ENCODE results near the gene RSPH3. TPM values are rescaled to one million over a fixed set of nuclear protein-coding genes. Genes with fewer than 3 reads are reported as not detected.
"Not testable (repeated sequence)": the region's sequence is repeated elsewhere in the genome, so short reads cannot be mapped to it uniquely, and the experiment has no call there.

Gene RSPH3
- total RNA-seq, 1 experiment from 2014 or later = 1.3 TPM

- DNase-seq (ENCODE audit: low spot score) = no peak
Observed at GRCh38 chr6:159023893-159024292, 23.9 kb upstream of the RSPH3 start.

DNA sequence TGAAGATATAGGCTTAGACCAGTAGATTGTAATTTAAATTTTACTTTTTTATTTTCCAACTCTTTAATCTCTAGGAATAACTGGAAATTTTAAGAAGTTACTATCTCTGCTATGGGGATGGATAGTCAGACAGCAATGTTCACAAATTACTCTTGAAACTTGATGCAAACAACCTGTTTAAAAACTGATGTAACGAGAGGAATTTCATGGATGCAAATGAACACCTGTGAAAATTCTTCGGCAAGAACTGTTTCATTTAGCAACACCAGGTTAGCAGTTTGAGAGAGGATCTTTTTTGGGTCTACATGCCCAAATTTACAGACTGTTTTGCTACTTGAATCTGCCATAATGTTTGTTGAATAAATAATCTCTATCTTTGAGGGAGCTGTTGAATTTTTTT, 20.0 kb upstream of the RSPH3 start:
- no peak for DNase-seq (ENCODE audit: low spot score)

- DNase-seq (ENCODE audit: low spot score) = no peak
Observed at GRCh38 chr6:159017757-159018559, 18.0 kb upstream of the RSPH3 start.

DNA sequence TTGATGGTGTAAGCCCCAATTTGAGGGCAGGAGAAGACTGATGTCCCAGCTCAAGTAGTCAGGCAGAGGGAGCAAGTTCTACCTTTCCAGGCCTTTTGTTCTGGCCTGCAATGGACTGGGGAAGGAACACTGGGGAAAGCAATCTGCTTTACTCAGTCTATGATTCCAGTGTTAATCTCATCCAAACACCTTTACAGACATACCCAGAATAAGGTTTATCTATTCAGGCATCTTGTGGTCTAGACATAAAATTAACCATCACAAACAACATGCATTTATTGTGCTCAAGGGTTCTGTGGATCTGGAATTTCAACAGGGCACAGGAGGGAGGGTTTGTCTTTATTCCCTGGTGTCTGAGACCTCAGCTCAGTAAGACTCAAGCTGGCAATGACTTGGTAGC, 14.4 kb upstream of the RSPH3 start:
- DNase-seq (ENCODE audit: low spot score) = no peak

DNA sequence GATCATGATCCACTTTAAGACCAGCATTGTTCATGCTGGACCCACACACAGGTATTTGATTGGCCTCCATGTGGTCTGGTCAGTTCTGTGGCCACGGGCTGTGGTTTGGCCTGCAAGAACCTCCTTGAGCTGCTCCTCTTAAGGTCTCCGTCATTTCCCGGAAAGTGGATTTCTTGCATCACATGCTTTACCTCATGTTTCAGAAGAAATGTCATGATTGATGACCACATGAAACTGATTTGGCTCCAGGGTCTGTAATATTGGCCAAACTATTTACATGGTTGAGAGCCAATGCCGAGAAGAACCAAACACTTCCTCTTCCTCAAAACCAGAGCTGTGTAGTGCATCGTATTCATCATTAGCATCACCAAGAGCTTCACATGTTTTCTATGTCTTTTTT, 13.2 kb upstream of the RSPH3 start:
- DNase-seq (ENCODE audit: low spot score) = no peak

- no peak for DNase-seq (ENCODE audit: low spot score)
Observed at GRCh38 chr6:159012201-159012600, 12.2 kb upstream of the RSPH3 start.

DNA sequence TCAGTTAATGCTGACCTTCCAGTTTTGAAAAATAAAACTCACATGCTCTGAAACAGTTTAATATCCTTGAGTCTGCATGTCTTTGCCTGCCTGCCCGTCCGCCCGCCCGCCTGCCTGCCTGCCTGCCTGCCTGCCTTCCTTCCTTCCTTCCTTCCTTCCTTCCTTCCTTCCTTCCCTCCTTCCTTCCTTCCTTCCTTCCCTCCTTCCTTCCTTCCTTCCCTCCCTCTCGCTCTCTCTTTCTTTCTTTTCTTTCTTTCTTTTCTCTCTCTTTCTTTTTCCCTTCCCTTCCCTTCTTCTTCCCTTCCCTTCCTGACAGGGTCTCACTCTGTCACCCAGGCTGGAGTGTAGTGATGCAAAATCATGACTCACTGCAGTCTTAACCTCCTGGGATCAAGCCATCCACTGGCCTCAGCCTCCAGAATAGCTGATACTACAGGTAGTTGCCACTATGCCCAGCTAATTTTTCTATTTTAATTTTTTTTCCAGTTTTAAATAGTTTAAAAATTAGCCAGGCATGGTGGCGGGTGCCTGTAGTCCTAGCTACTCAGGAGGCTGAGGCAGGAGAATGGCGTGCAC, 10.1 kb upstream of the RSPH3 start:
- DNase-seq (ENCODE audit: low spot score) = not testable (repeated sequence)

GRCh38 chr6:159008656-159009288, 8.8 kb upstream of the RSPH3 start:
- peak; percentile 9 for DNase-seq (ENCODE audit: low spot score)

DNA sequence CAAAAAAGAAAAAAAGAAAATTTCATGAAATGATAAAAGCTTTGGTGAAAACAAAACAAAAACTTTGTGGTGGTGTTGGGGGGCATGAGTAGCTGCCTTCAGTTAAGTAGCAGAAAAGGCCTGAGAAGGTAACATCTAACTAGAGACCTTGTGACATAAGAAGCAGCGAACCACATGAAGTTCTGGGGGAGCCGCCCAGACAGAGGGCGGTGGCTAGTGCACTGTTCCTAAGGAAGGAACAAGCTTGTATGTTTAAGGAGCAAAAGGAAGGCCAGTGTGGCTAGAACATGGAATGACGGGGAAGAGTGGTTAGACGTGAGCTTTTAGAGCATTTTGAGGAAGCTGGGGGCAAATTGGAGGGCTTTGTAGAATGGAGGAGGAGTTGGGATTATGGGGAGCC, 7.5 kb upstream of the RSPH3 start:
- no peak for DNase-seq (ENCODE audit: low spot score)

DNA sequence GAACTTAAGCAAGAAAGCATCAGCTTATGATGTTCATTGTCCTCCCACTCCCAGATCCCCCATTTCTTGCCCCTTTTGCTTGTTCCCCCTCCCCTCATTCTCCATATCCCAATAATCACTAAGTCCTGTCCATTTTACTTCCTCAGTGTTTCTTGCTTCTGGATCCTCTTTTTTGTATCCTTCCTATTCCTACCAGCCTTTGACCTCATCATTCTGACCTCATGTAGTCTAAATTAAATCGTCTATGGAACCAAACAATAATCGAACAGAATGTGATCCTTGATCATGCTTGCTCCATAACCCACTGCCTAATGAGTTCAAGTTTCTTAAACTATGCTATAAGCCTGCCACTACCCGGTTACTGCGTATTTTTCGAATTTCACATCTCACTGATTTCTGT, 5.4 kb upstream of the RSPH3 start:
- no peak for DNase-seq (ENCODE audit: low spot score)

GRCh38 chr6:159004592-159004991, 4.6 kb upstream of the RSPH3 start:
- DNase-seq (ENCODE audit: low spot score) = no peak

DNA sequence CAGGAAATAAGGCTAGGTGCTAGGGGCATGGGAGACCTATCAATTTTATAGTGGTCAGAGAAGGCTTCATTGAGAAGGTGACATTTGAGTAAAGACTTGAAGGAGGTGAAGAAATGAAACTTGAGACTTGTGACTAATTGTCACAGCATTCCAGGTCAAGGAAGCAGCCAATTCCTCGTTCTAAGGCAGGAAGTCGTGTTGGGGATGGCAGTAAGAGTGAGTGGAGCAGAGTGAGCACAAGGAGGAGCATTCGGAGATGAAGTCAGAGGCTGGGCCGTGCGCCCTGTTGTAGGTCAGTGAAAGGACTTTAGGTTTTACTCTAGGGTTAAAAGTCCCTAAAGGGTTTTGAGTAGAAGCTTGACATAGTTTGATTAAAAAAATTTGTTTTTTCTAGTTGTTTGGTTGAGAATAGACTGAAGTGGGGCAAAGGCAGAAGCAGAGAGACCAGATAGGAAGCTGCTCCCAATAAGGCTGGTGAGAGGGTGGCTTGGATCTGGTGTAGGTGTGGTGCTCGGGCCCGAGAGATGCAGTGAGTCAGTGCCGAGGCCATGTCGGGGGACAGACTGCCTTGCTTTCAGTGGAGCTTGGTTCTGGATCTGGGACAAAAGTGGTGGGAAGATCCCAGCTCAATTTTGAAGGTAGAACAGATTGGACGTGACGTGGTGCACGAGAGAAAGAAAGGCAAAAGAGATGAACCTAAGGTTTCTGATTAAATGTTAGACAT, 2.6 kb upstream of the RSPH3 start:
- peak; percentile 54 for DNase-seq (ENCODE audit: low spot score)

DNA sequence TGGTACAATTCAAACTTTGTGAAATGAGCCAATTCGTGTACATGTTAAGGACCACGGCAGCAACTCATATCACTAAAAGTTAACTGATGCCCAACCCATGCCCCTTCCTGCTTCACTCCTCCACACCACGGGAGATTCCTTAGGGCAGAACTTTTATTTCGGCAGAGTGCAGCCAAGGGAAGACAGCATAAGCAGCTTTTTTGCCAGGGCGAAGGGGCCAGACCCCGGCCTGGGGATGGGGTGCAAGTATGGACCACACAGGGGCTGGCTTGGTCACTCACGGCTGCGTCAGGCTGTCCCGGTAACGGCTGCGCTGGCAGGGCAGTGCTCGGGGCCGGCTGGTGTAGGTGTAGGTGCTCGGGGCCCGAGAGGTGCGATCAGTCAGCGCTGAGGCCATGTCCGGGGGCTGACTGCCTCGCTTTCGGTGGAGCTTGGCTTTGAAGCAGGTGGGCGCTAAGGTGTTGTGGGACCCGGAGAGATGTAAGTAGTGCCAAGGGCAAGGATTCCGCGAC, 792 bp downstream of the RSPH3 start:
- no peak for DNase-seq (ENCODE audit: low spot score)

DNA sequence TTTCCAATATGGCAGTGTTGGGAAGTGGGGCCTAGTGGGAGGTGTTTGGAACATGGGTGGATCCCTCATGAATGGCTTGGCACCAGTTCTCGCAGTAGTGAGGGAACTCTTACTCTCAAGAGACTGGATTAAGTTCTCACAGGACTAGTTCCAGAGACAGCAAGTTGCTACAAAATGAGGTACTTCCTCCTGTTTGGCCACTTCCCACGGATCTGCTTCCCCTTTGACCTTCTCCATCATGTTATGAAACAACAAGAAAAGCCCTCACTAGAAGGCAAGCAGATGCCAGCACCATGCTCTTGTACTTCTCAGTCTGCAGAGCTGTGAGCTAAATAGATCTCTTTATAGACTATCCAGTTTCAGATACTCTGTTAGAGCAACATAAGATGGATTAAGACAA, 3.1 kb downstream of the RSPH3 start:
- no peak for DNase-seq (ENCODE audit: low spot score)

DNA sequence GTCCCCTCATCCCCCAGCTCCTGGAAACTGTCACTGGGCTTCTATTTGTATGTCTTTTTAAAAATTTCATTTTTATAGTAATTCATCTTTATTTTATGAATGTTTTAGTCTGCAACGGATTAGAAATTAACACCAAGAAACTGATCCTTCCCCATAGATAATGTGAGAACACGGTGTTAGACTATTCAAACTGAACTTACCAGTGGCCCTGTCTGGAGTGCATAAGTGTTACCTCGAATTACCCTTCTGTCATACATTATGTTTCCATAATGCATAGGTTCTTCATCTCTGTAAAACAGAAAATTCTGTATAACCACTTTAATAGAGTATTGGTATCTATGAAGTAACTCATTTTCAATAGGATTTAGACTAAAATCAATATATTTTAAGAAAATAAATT, 6.4 kb downstream of the RSPH3 start:
- DNase-seq (ENCODE audit: low spot score) = no peak

DNA sequence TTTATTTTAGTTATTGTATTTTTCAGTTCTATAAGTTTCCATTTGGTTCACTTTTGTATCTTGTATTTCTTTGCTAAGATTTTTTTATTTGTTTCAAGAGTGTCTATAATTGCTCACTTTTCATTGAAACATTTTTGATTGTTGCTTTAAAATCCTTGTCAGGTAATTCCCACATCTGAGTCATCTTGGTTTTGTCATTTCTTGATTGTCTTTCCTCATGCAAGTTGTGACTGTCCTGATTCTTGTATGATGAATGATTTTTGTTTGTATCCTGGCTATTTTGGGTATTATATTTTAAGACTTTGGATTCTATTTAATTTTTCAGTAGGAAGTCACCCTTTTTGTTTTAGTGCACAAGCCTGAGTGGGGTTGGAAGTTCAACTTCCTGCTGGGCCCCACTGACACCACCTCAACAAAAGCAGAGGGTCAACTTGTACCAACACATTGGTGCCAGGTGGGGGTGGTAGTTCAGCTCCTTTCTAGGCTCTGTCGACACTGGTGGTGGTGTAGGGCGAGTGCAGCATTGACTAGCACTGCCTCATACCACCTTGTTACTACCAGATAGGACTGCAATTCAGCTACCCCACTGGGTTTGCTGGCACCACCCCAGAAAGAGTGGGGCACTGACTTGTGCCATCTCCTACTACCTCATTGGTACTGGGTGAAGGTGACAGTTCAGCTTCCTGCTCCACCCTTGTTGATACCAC, 8.8 kb downstream of the RSPH3 start:
- no peak for DNase-seq (ENCODE audit: low spot score)

GRCh38 chr6:158989711-158990110, 10.3 kb downstream of the RSPH3 start:
- DNase-seq (ENCODE audit: low spot score) = not testable (repeated sequence)

- DNase-seq (ENCODE audit: low spot score) = no peak
Observed at GRCh38 chr6:158988477-158988876, 11.5 kb downstream of the RSPH3 start.

DNA sequence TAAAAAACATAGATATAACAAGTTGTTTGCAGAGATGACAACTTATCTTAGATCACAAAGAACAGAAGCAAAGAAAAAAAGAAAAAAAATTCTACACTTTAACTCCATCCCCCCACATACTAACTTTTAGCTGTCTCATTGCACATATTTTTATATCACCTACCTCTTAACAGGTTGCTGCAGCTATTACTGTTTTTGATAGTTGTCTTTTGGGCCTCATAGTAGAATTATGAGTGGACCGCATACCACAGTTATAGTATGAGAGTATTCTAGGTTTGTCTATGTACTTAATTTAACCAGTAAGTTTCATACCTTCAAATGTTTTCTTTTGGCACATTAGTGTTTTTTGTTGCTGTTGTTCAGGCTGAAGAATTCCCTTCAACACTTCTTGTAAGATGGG, 12.3 kb downstream of the RSPH3 start:
- no peak for DNase-seq (ENCODE audit: low spot score)

DNA sequence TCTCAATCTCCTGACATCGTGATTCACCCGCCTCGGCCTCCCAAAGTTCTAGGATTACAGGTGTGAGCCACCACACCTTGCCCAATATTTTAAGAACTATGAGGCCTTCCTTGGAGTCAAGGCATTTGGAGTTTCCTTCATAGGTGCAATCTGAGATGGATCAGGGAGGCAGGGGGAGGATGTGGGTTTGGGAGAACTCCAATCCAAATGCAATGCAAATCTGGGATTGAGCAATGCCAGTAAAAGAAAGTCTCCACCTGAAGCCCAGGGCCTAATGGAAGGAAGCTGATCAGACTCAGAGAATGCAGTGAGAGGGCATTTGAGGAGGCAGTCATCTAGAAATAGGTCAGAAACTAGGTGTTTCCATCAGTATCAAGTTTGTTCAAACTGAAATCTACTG, 21.2 kb downstream of the RSPH3 start:
- no peak for DNase-seq (ENCODE audit: low spot score)

- DNase-seq (ENCODE audit: low spot score) = no peak
Observed at GRCh38 chr6:158977382-158977781, 22.6 kb downstream of the RSPH3 start.

Measured in H4 (cell line).